GM21360 (cell line): ENCODE data around the gene MRRF.
A peak's percentile ranks its signal among the peaks of the same experiment; 100 is the strongest.
"Not testable (repeated sequence)": the region's sequence is repeated elsewhere in the genome, so short reads cannot be mapped to it uniquely, and the experiment has no call there.

ENCODE experiments used
- ATAC-seq: cut with Tn5 transposase; IDR thresholded peaks from one replicate; pipeline ENCODE4 v1.9.1; 2021; ENCODE audit warnings: mild to moderate bottlenecking, moderate library complexity; ENCODE audit not compliant: unreplicated experiment

Gene MRRF

DNA sequence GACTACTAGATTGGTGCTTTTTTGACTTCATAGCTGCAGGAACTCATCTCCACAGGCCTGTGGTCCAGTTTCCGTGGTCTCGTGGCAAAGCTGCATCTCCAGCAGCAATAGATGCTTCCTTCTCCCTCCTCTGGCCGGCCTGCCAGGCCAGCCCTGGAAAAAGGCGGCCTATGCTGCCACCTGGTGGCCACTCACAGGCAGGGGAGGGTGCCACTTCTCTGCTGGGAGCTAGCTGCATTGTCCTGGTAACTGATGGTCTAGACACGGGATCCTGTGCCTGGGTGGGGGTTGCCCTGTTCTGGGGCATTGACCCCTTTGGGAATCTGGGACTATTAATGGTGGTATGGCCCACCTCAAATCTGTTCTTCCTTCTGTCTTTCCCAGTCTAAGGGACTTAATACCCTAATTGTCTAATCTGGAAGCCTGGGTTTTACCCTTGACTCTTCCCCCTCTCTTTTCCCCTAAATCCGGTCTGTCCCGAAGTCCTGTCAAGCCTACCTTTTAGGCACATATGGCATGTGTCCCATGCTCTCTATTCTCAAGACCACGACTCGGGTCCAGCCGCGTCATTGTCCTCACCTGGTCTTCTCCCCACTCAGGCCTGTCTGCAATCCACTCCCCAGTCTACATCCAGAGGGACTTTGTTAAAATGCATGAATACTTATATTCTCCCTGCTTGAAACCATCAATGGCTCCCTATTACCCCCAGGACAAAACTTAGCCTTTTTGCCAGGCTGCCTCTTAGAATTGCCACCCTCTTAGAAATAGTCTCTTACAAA, 86.1 kb downstream of the MRRF start:
- peak; percentile 88 for ATAC-seq

DNA sequence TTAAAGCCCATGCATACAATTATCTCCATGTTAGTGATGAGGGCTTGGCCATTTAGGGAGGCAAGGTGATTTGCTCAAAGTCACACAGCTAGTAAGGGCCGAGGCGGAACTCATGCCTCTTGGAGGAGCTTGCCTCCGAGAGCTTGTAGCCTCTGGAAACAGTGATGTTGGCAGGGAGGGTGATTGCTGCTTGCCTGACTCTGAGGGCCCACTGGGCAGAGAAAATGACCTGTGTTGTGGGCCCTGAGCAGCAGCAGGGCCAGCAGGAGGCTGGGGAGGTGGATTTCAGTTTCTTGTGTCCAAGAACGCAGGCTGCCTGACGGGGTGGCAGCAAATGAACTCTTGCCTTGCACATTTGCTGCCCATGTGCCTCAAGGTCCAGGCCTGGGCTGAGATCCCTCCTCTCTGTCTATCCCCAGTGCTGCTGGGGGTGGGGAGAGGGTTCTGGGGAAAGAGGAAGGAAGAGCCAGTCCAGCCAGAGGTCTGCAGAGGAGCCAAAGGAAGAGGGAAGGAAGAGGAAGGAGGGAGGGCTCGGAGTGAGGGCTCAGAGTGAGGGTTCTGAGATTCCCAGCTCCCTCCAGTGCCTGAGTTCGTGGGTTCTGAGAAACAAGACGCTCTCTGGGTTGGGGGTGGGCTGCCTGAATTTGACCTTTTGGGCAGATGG, 90.0 kb downstream of the MRRF start:
- ATAC-seq = no peak

DNA sequence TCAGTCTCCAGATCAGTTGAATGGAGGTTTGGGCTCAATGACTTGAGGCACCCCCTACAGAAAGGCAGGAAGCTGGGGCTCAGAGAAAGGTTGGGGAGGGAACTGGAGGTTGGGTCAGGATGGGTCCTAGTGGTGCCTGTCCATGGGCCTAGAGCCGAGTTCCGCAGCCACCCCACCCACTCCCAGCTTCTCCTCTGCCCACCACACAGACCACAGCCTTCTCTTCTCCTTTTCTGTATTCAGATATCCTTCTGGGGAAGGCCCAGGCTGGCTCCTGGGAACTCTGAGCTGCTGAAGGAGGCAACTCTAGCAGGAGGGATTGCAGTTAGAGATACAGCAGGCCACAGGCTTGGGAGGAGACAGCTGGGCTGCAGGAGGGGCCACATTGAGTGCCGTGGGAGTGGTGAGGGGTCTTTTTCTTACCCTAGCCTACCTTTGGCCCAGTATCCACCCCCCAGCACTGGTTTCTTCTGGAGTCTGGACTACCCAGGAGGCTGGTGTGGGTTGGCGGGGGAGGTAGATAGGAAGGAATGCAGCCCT, 90.7 kb downstream of the MRRF start:
- no peak for ATAC-seq

DNA sequence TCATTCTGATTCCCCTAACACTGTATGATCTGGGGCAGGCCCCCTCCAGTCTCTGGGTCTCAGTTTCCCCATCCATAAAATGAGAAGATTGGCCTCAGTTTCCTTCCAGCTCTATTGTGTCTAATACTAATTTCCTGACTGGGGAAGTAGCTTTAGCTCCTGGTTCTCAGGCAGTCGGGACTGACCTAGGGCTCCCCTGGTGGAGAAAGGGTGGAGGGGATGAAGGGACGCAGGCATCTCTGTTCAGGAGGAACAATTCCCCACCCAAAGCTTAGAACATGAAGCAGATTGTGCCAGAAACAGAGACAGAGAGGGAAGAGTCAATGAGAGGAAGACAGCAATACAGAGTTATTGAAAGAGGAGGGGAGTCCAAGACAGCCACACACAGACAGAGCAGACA, 91.9 kb downstream of the MRRF start:
- ATAC-seq = no peak

DNA sequence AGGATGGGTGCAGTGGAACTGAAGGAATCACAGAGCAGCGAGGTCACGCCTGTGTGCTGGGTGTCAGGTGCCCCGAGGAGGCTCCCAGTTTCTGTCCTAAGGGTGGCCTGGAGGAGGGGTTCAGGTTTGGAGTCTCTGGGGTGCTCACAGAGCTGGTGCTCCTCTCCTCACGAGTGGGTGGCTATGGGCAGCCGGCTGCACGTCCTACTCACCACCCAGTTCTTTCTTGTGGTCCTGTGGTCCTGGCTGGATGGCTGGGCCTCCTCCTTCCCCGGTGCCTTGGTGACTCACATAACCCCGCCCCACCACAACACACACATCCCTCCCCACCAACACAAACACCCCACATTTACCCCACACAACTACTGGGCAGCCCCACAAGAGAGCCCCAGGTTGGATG, 96.2 kb downstream of the MRRF start:
- ATAC-seq = no peak

DNA sequence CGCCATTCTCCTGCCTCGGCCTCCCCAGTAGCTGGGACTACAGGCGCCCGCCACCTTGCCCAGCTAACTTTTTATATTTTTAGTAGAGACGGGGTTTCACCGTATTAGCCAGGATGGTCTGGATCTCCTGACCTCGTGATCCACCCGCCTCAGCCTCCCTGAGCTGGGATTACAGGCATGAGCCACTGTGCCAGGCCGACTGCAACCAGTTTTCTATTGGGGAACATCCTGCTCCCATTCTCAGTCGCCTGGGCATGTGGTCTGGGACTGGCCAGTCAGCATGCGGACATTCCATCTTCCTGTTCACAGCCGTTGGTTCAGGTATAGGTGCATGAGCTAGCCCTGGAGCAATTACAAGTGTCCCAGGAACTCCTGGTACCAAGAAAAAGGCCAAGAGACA, 98.4 kb downstream of the MRRF start:
- not testable (repeated sequence) for ATAC-seq

DNA sequence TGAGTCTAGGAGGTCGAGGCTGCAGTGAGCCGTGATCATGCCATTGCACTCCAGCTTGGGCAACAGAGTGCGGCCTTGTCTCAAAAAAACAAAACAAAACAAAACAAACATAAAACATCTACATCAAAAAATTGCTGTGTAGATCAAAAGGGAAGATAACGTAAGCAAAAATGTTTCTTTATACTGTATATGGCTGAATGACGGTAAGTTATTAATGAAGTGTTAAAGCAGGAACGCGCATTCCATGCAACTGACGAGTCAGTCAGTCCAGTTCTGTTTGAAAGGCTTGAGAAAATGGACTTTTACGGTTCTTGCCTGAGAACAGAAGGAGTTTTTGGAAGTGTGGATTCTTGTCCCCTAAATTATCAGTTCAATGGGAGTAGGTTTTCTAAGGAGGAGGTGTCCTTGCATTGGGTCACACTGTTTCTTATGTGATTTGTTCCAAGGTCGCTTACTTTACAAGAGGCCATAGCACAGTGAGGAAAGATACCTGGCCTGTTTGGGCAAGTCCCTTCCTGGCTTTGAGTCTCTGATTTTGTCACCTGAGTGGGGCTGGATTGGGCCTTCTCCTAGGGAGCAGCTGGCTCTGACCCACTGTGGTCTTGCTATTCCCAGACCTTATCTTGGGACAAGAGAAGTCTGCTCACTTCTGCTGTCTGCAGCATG, 99.6 kb downstream of the MRRF start:
- no peak for ATAC-seq

DNA sequence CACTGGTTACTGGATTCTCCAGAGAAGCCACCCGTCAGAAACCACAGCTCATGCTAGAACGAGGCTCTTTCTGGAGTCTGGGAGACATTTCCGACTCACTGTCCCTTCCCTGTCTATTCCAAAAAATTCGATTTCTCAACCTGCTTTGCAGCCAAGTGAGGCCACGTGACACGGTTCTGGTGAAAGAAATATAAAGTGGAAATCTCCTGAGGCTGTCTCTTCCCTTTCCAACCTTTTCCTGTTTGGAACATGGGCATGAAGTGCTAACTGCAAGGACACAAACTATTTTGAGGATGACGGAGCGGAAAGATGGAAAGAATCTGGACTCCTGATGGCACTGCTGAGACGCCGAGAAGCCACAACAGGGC, 100.1 kb downstream of the MRRF start:
- no peak for ATAC-seq

DNA sequence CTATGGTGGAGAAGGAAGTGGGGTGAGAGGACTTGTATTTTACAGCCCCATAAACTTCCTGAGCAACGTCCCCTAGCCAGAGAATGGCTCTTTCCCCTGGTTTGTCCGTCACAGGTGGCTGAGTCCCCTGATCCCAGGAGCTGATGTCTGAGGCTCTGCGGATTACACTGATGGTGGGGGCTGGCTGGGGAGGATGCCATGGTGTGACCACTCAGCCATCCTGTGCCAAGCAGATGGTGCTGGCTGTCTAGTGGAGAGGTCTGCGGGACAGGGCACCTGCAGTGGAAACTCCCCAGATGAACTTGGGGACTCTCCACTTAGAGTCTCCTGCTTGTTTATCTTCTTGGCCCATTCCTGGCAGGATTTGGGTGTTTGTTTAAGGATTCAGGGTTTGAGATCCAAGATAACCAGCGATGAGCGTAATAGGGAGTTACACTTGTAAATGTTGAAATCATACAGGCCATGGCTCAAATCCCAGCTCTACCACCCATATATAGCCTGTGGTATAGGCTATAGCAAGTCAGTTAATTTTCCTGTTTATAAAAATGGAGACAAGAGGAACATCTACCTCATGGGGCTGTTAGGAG, 101.5 kb downstream of the MRRF start:
- ATAC-seq = no peak

DNA sequence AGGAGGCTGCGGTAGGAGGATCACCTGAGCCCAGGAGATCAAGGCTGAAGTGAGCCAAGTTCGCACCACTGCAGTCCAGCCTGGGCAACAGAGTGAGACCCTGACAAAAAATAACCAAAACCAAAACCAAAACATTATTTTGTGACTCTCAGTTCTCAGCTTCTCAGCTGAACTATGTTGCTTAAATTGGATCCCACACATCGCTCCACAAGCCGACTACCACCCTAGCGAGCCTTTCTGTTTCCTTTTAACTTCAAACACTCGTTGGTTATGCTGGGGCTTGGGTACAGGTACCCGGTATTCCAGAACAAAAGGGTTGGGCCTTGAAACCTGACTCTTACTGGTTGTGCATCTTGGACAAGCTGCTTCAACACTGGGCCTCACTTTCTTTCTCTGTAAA, 102.4 kb downstream of the MRRF start:
- no peak for ATAC-seq

DNA sequence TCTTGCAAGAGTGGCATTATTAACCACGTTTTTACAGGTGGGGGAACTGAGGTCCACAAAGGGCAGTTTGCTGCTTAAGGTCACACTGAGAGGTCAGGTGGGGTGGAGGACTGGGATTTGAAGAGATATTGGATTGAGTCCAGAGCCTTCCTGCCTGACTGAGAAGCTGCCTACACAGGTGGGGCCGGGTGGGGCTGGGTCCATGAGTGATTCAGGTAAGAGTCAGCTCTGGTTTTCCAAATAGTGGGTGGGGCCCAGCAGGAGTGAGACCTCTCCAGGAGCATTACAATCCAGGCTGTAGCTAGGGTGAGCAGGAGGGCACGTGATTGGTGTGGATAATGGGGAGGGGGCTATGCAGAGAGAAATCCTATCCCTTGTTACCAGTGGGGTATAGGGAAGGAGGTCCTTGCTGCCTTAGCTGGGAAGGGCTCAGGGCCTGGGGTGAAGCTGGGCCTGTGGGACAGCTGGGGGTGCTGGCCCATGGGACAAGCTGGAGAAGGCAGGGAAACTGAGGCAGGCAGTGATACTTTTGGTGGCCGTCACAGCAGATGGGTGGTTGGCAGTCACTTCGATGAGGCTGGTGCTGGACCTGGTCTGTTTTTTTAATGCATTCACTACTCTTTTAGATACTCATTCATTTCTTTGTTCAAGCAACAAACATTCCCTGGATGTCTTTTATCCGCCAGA, 103.2 kb downstream of the MRRF start:
- ATAC-seq = no peak

DNA sequence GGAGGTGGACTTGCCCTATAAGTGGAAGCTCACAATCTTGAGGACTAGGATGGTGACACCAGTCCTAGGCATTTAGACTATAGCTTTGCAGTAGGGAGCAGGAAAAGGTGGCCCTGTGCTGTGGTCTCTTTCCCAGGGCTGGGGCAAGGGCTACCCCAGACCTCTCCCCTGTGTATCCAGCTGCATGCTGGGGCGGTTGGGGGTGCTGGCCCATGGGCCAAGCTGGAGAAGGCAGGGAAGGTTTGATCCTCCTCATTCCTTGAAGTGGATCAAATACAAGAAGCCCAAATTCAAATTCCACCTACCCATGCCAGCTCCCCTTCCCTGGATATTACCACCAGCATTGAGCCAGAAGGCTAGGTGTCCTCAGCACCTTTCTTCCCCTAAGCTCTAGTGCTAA, 104.0 kb downstream of the MRRF start:
- no peak for ATAC-seq

DNA sequence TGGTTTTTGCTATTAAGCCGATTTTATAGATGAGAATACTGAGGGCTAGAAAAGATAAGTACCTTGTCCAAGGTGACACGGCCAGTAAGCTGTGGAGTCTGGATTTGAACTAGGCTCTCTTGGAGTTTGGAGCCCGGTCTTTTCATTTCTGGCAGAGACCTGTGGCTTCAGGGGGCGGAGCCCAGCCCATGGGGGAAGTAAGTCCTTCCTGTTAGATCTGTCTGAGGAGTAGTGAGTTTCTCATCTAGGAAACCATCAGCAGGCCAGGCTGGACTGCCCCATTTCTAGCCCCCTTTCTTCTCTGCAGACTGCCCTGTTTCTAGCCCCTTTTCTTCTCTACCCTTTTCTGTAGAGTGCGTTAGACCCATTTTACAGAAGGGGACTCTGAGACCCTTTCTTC, 105.6 kb downstream of the MRRF start:
- peak; percentile 36 for ATAC-seq

DNA sequence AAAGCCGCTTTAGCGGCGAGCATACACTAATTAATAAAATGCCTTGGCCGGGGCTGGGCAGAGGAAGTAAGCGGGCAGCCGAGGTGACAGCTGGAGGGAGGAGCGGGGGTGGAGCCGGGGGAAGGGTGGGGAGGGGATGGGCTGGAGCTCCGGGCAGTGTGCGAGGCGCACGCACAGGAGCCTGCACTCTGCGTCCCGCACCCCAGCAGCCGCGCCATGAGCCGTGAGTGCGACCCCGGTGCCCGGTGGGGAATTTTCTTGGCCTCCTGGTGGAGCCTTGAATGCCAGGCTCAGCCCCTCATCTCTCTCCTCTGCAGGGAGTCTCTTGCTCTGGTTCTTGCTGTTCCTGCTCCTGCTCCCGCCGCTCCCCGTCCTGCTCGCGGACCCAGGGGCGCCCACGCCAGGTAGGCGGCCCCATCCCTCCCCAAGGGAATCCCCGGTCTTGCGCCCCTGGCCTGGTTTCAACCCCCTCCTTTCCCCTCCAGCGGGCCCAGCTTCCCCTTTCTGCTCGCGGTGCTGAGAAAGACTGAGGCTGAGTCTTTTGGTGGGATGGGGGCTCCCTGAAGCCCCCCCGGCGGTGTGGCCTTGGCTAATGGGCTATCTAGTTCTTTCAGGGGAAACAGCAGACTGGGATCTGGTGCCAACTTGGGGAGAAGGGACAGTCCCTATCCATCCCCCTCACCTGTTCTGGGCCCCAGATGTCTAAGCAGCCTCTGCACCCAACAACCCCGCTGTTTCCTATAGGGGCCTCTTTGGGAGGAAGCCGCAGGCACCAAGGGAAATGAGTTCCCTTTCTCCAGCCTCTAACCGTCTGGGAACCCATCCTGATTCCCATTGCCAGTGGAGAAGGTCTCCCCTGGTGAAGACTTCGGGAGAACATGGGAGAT, 106.4 kb downstream of the MRRF start, which contains the start of gene PTGS1:
TSS of gene PTGS1 (plus strand) at position 156 of the 887 bp plus-strand sequence. CDS start at position 217, 61 bp downstream.
- peak; percentile 47 for ATAC-seq

DNA sequence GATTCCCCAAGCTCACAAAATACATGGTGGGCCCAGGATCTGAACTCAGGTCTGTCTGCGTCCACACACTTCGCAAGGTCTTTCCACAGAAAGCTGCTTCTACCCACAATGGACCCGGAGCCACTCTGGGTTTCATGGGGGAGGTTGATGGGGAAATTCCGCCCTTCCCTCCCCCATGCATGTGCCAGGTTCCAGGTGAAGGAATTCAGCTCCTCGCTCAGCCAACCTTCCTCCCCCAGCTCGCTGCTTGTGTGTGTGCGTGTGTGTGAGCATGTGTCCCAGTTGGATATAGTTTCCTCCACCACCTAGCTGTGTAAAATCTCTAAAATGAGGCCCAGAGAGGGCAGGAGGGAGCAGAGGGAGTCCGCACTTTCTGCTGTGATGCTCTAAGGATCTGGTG, 107.2 kb downstream of the MRRF start:
- ATAC-seq = no peak

DNA sequence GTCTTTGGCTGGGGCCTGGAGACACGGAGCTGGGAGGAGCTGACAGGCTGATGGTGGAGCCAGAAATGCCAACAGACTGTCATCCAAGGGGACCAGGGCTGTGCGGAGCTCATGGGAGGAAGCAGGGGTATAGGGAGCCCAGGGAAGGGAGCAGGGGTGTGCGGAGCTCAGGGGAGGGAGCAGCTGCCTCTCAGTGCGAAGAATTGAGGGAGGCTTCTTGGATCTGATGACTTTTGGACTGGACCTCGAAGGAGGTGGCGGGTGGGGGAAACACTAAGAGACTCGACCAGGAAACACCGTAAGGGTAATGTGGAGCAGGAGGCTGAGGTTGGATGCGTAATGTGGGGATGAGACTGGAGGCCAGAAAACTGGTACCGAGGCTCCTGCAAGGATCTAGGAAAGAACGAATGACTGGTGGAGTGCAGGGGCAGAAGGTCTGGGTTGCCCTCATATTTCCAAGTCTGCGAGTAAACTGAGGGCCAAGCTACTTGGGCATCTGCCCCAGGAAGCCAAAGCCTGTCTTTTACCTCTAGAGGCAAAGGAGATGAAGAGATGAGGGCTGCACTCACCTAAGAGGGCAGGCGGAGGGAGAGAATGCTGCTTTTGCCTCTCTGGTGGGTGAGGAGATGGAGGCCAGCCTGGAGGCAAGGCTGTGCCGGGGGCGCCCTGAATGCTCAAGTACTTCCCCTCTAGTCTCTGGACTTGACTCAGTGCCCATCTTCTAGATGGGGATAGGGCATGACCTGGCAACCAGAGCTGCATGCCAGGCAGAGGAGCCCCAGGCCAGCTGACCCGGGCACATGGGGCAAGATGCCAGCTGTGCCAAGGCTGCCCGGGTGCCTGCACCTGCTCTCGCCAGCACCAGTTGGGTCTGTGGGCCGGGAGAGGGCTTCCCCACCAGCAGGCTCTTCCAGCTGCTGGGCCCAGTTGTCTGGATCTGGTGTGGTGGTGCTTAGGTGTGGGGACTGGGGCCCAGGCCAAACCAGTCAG, 108.5 kb downstream of the MRRF start:
- no peak for ATAC-seq

DNA sequence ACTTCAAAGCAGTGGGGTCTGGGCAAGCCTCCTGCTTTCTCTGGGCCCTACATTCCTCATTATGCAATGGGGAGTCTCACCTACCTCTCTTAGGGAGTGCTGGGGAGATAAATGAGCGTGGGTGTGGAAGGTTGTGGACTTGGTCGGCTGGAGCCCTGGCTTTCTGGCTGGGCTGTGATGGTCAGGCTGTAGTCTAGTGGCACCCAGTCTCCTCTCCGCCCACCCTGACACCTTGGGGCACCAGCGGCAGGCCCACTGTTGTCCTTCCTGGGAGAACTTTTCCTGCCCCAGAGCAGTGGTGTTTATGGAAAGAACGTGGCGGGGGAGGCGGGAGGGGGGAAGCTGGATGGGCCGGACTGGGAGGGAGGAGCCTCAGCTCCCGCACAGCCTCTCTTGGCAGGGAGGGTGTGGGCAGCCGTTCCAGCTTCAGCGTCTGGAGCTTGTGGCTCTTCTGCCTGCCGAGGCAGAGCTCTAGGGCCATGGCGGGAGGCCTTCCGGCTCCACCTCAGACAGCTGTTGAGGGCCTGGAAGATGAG, 110.3 kb downstream of the MRRF start:
- no peak for ATAC-seq

DNA sequence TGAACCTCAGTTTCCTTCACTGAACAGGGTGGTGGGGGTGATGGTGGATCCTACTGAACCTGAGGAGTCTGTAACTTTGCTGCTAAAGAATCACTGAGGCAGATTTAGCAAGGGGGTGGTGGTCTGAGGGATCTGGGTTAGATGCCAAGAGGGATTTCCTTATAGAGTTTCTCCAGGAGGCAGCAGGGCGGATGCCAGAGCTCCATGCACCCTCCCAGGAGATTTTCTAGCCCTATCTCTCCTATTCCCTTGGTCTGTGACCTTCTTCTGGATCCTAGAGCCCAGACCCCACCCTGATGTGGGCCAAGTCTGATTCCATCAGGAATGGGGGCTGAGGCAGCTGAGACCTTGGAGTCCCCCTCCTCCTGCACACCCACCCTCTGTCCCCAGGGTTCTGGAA, 112.1 kb downstream of the MRRF start:
- no peak for ATAC-seq
